ENCODE results near the gene SREBF2. TPM values are rescaled to one million over a fixed set of nuclear protein-coding genes. Genes with fewer than 3 reads are reported as not detected.

Gene SREBF2
- total and polyA plus RNA-seq, 2 of the 8 experiments (the other 6 are each of a cell fraction or from before 2014, with no cell fraction given) = 125 to 144 TPM

DNA sequence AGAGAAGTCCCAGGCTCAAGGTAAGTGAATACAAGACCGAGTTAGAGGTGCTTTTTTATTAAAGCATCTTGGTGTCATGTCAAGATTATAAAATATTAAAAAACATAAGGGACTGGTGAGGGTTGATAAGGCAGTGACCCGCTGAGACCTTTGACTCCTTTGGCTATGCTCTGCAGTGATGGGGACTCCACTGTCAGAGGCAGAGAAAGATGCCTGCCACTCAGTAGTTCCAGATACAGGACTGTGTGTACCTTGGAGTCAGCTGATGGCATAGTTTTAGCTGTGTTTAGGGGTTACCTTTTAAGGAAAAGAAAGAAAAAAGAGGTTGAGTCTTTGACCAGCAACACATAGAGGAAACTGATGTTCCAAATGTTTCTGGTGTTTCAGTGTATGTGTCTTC lies 41.2 kb downstream of the SREBF2 start:
- Histone ChIP-seq H4K8ac (ENCODE audit: extremely low read depth, insufficient read depth, low read length) (no peak overlapping the region), H2AK5ac (ENCODE audit: low read depth, low read length) (no peak overlapping the region), H4K5ac (ENCODE audit: insufficient read length, low read depth, low read length) (no peak overlapping the region), H3K14ac (ENCODE audit: insufficient read length) (no peak overlapping the region), H3K36me3 (ENCODE audit: control insufficient read depth in 2 of 4, insufficient read depth in 4 of 4, low read length in 3 of 4) (peaks cover 31 to 81% (median 67%) of the 10 kb centered on the region in 4 experiments), H2BK5ac (ENCODE audit: low read depth, low read length) (no peak overlapping the region), H3K4me1 (replicated peaks in 1 of 4; ENCODE audit: control insufficient read depth in 3 of 4, insufficient read depth in 4 of 4, low read length in 3 of 4) (no peaks in the 10 kb centered on the region), H3K4ac (replicated peaks; ENCODE audit: insufficient read length, low read depth, low read length) (no peak overlapping the region), H4K20me1 (replicated peaks in 1 of 2; ENCODE audit: control insufficient read depth in 1 of 2, insufficient read depth in 2 of 2, low read length in 2 of 2) (peaks cover 0 to 3% of the 10 kb centered on the region in 2 experiments), H3K79me2 (ENCODE audit: control insufficient read depth in 1 of 2, insufficient read depth in 2 of 2, low read length in 2 of 2) (no peaks in the 10 kb centered on the region), H3K4me2 (ENCODE audit: insufficient read depth in 1 of 2, low read depth in 2 of 2, low read length in 2 of 2) (no peak overlapping the region), H2AFZ (ENCODE audit: low read length) (no peak overlapping the region), H3K4me3 (ENCODE audit: extremely low read depth in 1 of 4, insufficient read depth in 2 of 4, low read depth in 3 of 4, low read length in 4 of 4) (no peak overlapping the region), H3K27me3 (replicated peaks in 1 of 4; ENCODE audit: control insufficient read depth in 3 of 4, extremely low read depth in 1 of 4, insufficient read depth in 3 of 4, low read length in 3 of 4) (no peaks in the 10 kb centered on the region), H2BK20ac (ENCODE audit: low read length) (no peak overlapping the region), H2BK120ac (replicated peaks; ENCODE audit: low read depth, low read length) (no peak overlapping the region), H3K9ac (replicated peaks in 1 of 4; ENCODE audit: extremely low read depth in 1 of 4, low read depth in 3 of 4, low read length in 3 of 4) (no peak overlapping the region), H3K23me2 (ENCODE audit: low read depth, low read length) (no peaks in the 10 kb centered on the region), H2BK15ac (ENCODE audit: low read length) (no peak overlapping the region), H3K23ac (ENCODE audit: insufficient read length) (no peak overlapping the region), H2BK12ac (ENCODE audit: low read depth, low read length) (no peak overlapping the region), H3K79me1 (ENCODE audit: low read depth, low read length) (no peaks in the 10 kb centered on the region; the same call in 1 of the 2 replicates), H4K91ac (replicated peaks; ENCODE audit: insufficient read length, low read length) (no peak overlapping the region), H3K27ac (ENCODE audit: low read depth, low read length) (no peak overlapping the region), H3K56ac (replicated peaks; ENCODE audit: insufficient read length, low read depth, low read length) (no peak overlapping the region), H3K18ac (ENCODE audit: extremely low read depth, low read length) (no peak overlapping the region), H3K9me3 (ENCODE audit: insufficient read depth in 2 of 2, low read depth in 1 of 2, low read length in 1 of 2) (no peaks in the 10 kb centered on the region)
- WGBS, 2 experiments (ENCODE audit: extremely low coverage in 1 of 2, insufficient coverage in 1 of 2, insufficient read length in 1 of 2, insufficient replicate concordance in 2 of 2, low coverage in 1 of 2, low lambda C conversion rate in 2 of 2, missing lambda C conversion rate in 1 of 2) = 83% methylated on average over 2 of the region's 2 CpGs; no CpG with 5 or more reads in 1 of the 2 experiments
- DNase-seq (ENCODE audit: low read depth in 1 of 2, low spot score in 2 of 2) (no peak), FAIRE-seq (no peak)
- TF ChIP-seq GABPA (IDR thresholded peaks at IDR 0.05; ENCODE audit: borderline replicate concordance, insufficient read depth, low read length) (no peak), MAFK (IDR thresholded peaks at IDR 0.05; ENCODE audit: low read depth, low read length) (no peak), EGR1 (IDR thresholded peaks at IDR 0.05; ENCODE audit: borderline replicate concordance, low read depth, low read length) (no peak), BRCA1 (IDR thresholded peaks at IDR 0.05; ENCODE audit: low read depth, low read length) (no peak), MAX (IDR thresholded peaks at IDR 0.05) (no peak), NANOG (IDR thresholded peaks at IDR 0.05; ENCODE audit: insufficient read depth, low read depth, low read length, poor library complexity, severe bottlenecking) (no peak), POLR2AphosphoS5 (IDR thresholded peaks at IDR 0.05; ENCODE audit: low read depth, low read length) (no peak), KDM5A (IDR thresholded peaks at IDR 0.05; ENCODE audit: low read length) (no peak), ZNF274 (IDR thresholded peaks at IDR 0.05; ENCODE audit: borderline replicate concordance, extremely low read depth, low read length) (no peak), CEBPB (IDR thresholded peaks at IDR 0.05; ENCODE audit: low read depth, low read length) (no peak), YY1 (IDR thresholded peaks at IDR 0.05; ENCODE audit: low read depth, low read length) (no peak), PHF8 (conservative IDR thresholded peaks at IDR 0.05; ENCODE audit: low read depth, low read length) (no peak), CBX8 (IDR thresholded peaks at IDR 0.05; ENCODE audit: borderline replicate concordance, low read depth, low read length) (no peak)
- CTCF ChIA-PET (ENCODE audit: partially characterized antibody) = interaction anchor here (0.8 to 1.3 kb wide), 3 partner anchors 9 to 177 kb away, joined by 3 read pairs; no protein-coding TSS in a partner anchor
- POLR2A ChIA-PET (ENCODE audit: partially characterized antibody) = interaction anchor here (0.9 kb wide), 1 partner anchor 11 kb away, joined by 3 read pairs; no protein-coding TSS in a partner anchor

Data from H1 (cell line).